HG02588 (cell line): ENCODE results near the gene SERPINA12.

Experiments used
- ATAC-seq: cut with Tn5 transposase; IDR thresholded peaks from one replicate; pipeline ENCODE4 v1.9.1; 2021; ENCODE audit warnings: mild to moderate bottlenecking, moderate library complexity; ENCODE audit not compliant: unreplicated experiment

Gene SERPINA12

GRCh38 chr14:94509356-94509755 is at the start of gene SERPINA12:
TSS of gene SERPINA12 (minus strand) at chr14:94509469. CDS start at chr14:94498397, 11,072 bp downstream.
- no peak for ATAC-seq

- ATAC-seq = no peak
These were observed 49.6 kb upstream of the SERPINA12 start for GRCh38 chr14:94558842-94559241.

GRCh38 chr14:94557327-94557726 is 48.1 kb upstream of the SERPINA12 start:
- no peak for ATAC-seq

GRCh38 chr14:94555991-94556390 is 46.7 kb upstream of the SERPINA12 start:
- ATAC-seq = no peak

- ATAC-seq = no peak
These were observed 40.8 kb upstream of the SERPINA12 start for GRCh38 chr14:94550041-94550440.

- ATAC-seq = peak; percentile 46
These were observed 40.0 kb upstream of the SERPINA12 start for GRCh38 chr14:94548999-94549985.

GRCh38 chr14:94548131-94548998 is 39.1 kb upstream of the SERPINA12 start:
- ATAC-seq = no peak

- ATAC-seq = no peak
These were observed 38.5 kb upstream of the SERPINA12 start for GRCh38 chr14:94547726-94548125.

GRCh38 chr14:94547151-94547680 is 37.9 kb upstream of the SERPINA12 start:
- ATAC-seq = no peak

- ATAC-seq = no peak
These were observed 36.0 kb upstream of the SERPINA12 start for GRCh38 chr14:94545131-94545841.

GRCh38 chr14:94544726-94545125 is 35.5 kb upstream of the SERPINA12 start:
- no peak for ATAC-seq

- no peak for ATAC-seq
These were observed 34.3 kb upstream of the SERPINA12 start for GRCh38 chr14:94543449-94544124.

- ATAC-seq = no peak
These were observed 33.7 kb upstream of the SERPINA12 start for GRCh38 chr14:94542811-94543440.

GRCh38 chr14:94542111-94542810 is 33.0 kb upstream of the SERPINA12 start:
- no peak for ATAC-seq

GRCh38 chr14:94541234-94541975 is 32.1 kb upstream of the SERPINA12 start:
- ATAC-seq = no peak

- no peak for ATAC-seq
These were observed 30.9 kb upstream of the SERPINA12 start for GRCh38 chr14:94540031-94540794.

GRCh38 chr14:94539181-94539580 is 29.9 kb upstream of the SERPINA12 start:
- no peak for ATAC-seq
